CD4-positive, alpha-beta T cell (primary cell): ENCODE results near the gene DENND1A. TPM values are rescaled to one million over a fixed set of nuclear protein-coding genes. Genes with fewer than 3 reads are reported as not detected.

ENCODE experiments used
- ATAC-seq: fragments of 200-7000 bp; cut with Tn5 transposase; one replicate; pipeline ENCODE4 v1.10.0; 2022; ENCODE audit warnings: mild to moderate bottlenecking; ENCODE audit not compliant: poor library complexity
- CTCF ChIA-PET: fragments of 350-600 bp; sonication (Branson Sonifier 250); formaldehyde crosslinking; loops from one replicate; lab custom pipeline; 2021; ENCODE audit warnings: antibody characterized with exemption, inconsistent platforms; lab: Charles Lee
- POLR2A ChIA-PET: fragments of 350-600 bp; sonication (Branson Sonifier 250); formaldehyde crosslinking; loops from one replicate; lab custom pipeline; 2021; ENCODE audit warnings: antibody characterized with exemption, inconsistent platforms; lab: Charles Lee
- DNase-seq, 14 experiments: peaks; one replicate each; pipeline ENCODE4 v3.0.0-alpha.2; 2013 to 2020; ENCODE audit warnings: mixed read lengths in 2 of 14
- H3K27ac ChIP-seq, 2 donors: one replicate each; pipeline versions ENCODE4 v1.5.1 to v1.7.0; 2013; ENCODE audit warnings: low read length in 2 of 2, low read depth in 1 of 2, mild to moderate bottlenecking in 1 of 2
- H3K27me3 ChIP-seq, 2 experiments: 1 replicate in 1 of 2; 2 replicates in 1 of 2; pipeline versions ENCODE4 v1.6.1 to v1.7.0; 2013; ENCODE audit warnings: low read length in 2 of 2, control low read depth in 1 of 2, mild to moderate bottlenecking in 1 of 2, moderate library complexity in 1 of 2; ENCODE audit not compliant: insufficient read depth in 2 of 2, control insufficient read depth in 1 of 2
- H3K36me3 ChIP-seq: one replicate; pipeline ENCODE4 v1.6.1; 2013; ENCODE audit warnings: low read length, control low read depth; ENCODE audit not compliant: insufficient read depth
- H3K4me1 ChIP-seq: one replicate; pipeline ENCODE4 v1.6.1; 2013; ENCODE audit warnings: low read length, control low read depth; ENCODE audit not compliant: insufficient read depth
- H3K4me3 ChIP-seq: one replicate; pipeline ENCODE4 v1.5.1; 2013; ENCODE audit warnings: mild to moderate bottlenecking, low read length, moderate library complexity
- H3K9me3 ChIP-seq, 2 experiments: 1 replicate in 1 of 2; 2 replicates in 1 of 2; pipeline versions ENCODE4 v1.6.1 to v1.7.0; 2013; ENCODE audit warnings: low read length in 2 of 2, mild to moderate bottlenecking in 2 of 2, control low read depth in 1 of 2, moderate library complexity in 1 of 2; ENCODE audit not compliant: control insufficient read depth in 1 of 2, insufficient read depth in 1 of 2
- H3K27ac Mint-ChIP-seq: one replicate; pipeline ENCODE4 v1.8.0; 2020; ENCODE audit warnings: mixed read lengths
- H3K27me3 Mint-ChIP-seq: one replicate; pipeline ENCODE4 v1.8.0; 2021; ENCODE audit warnings: mixed read lengths
- H3K36me3 Mint-ChIP-seq: one replicate; pipeline ENCODE4 v1.8.0; 2021; ENCODE audit warnings: low read depth, mixed read lengths
- H3K4me1 Mint-ChIP-seq: one replicate; pipeline ENCODE4 v1.8.0; 2021; ENCODE audit warnings: low read depth, mixed read lengths
- H3K4me3 Mint-ChIP-seq: one replicate; pipeline ENCODE4 v1.8.0; 2020; ENCODE audit warnings: mild to moderate bottlenecking, mixed read lengths
- H3K9me3 Mint-ChIP-seq: one replicate; pipeline ENCODE4 v1.8.0; 2020; ENCODE audit warnings: mixed read lengths
- CTCF ChIP-seq: fragments of 200-600 bp; IDR thresholded peaks from one replicate; pipeline ENCODE4 v1.8.0; 2022; ENCODE audit warnings: antibody characterized with exemption, mild to moderate bottlenecking
- intact Hi-C, 2 experiments: fragments of 100-400 bp; cut with DNase I in 1 of 2; cut with micrococcal nuclease in 1 of 2; formaldehyde crosslinking; loops; one replicate each; pipeline versions ENCODE4 v1.15.1 to v1.9.0; 2023 to 2025; cut with DNase I, micrococcal nuclease
- total RNA-seq, 174 experiments: library from RNA in 2 of 174; stranded (reverse) in 2 of 174; gene quantifications; one replicate each; pipeline ENCODE4 v1.2.3 and lab custom pipeline; 2021 to 2026

DENND1A gene
- total RNA-seq, 2 experiments from 2014 or later, result 20.0 to 20.6 TPM

GRCh38 chr9:123362856-123363255 is 567.1 kb downstream of the DENND1A start:
- H3K27me3 ChIP-seq, result no peaks in the 10 kb centered on the region
- DNase-seq (no peak), ATAC-seq (no peak)
- peaks cover 25% of the 10 kb centered on the region for H3K4me1 ChIP-seq
- Mint-ChIP-seq H3K4me1 (peaks cover 17% of the 10 kb centered on the region), H3K36me3 (no peaks in the 10 kb centered on the region), H3K4me3 (no peak overlapping the region), H3K27ac (no peak overlapping the region), H3K9me3 (no peaks in the 10 kb centered on the region), H3K27me3 (peaks cover 13% of the 10 kb centered on the region)
- intact Hi-C loops, result no loop called here
- ChIA-PET POLR2A (no interaction called here), CTCF (interaction anchor here (1.1 kb wide), 1 partner anchor 13 kb away, joined by 3 read pairs; no protein-coding TSS in a partner anchor)
- H3K4me3 ChIP-seq, result no peak overlapping the region
- no peak for TF ChIP-seq CTCF
- H3K9me3 ChIP-seq, result no peaks in the 10 kb centered on the region
- no peaks in the 10 kb centered on the region for H3K36me3 ChIP-seq
- no peak overlapping the region for H3K27ac ChIP-seq

- intact Hi-C loops, result no loop called here
- Histone ChIP-seq H3K4me3 (no peak overlapping the region), H3K27ac (no peak overlapping the region), H3K9me3 (no peaks in the 10 kb centered on the region), H3K27me3 (no peaks in the 10 kb centered on the region), H3K4me1 (peaks cover 25% of the 10 kb centered on the region), H3K36me3 (no peaks in the 10 kb centered on the region)
- peaks cover 17% of the 10 kb centered on the region for H3K4me1 Mint-ChIP-seq
- peaks cover 13% of the 10 kb centered on the region for H3K27me3 Mint-ChIP-seq
- ChIA-PET POLR2A (no interaction called here), CTCF (no interaction called here)
- no peak overlapping the region for H3K4me3 Mint-ChIP-seq
- no peaks in the 10 kb centered on the region for H3K36me3 Mint-ChIP-seq
- DNase-seq (no peak), ATAC-seq (no peak)
- no peak for TF ChIP-seq CTCF
- H3K27ac Mint-ChIP-seq, result no peak overlapping the region
- no peaks in the 10 kb centered on the region for H3K9me3 Mint-ChIP-seq
Measured at GRCh38 chr9:123361731-123362510, 568.0 kb downstream of the DENND1A start.

GRCh38 chr9:123361086-123361730 is 568.7 kb downstream of the DENND1A start:
- intact Hi-C loops, result no loop called here
- ATAC-seq (no peak), DNase-seq (no peak)
- no peaks in the 10 kb centered on the region for H3K27me3 ChIP-seq
- H3K27ac ChIP-seq, result no peak overlapping the region
- Mint-ChIP-seq H3K4me1 (peaks cover 17% of the 10 kb centered on the region), H3K27me3 (peaks cover 13% of the 10 kb centered on the region), H3K36me3 (no peaks in the 10 kb centered on the region), H3K4me3 (no peak overlapping the region), H3K9me3 (no peaks in the 10 kb centered on the region), H3K27ac (no peak overlapping the region)
- H3K9me3 ChIP-seq, result no peaks in the 10 kb centered on the region
- TF ChIP-seq CTCF, result no peak
- ChIA-PET CTCF (no interaction called here), POLR2A (no interaction called here)
- no peaks in the 10 kb centered on the region for H3K36me3 ChIP-seq
- peaks cover 25% of the 10 kb centered on the region for H3K4me1 ChIP-seq
- no peak overlapping the region for H3K4me3 ChIP-seq
